Activated CD8-positive, alpha-beta memory T cell treated with anti-CD3 and anti-CD28 coated beads, Interleukin-2, amount 50 U/mL, for 48 hours (primary cell): ENCODE results near the gene PAIP2.

Source experiments
- DNase-seq: peaks from one replicate; pipeline ENCODE4 v3.0.0-alpha.2; 2020

Gene PAIP2

DNA sequence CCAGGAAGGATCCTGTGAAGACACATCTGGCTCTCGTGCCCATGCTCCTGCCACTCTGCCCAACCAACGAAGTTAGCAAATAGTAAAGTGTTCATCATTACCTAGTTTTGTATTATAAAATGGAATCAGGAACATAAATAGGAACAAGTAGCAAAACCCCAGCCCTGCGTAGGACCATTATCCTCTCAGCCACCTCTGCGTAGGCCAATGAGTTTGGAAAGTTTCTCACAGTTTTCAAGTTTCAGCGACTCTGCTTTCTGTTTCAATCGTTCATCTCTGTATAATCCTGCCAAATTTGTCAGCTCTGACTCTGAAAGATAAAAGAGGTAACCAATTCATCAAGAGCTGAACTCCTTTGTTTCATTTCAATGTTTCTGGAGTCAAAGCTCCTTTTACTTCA, 72.3 kb downstream of the PAIP2 start:
- no peak for DNase-seq

DNA sequence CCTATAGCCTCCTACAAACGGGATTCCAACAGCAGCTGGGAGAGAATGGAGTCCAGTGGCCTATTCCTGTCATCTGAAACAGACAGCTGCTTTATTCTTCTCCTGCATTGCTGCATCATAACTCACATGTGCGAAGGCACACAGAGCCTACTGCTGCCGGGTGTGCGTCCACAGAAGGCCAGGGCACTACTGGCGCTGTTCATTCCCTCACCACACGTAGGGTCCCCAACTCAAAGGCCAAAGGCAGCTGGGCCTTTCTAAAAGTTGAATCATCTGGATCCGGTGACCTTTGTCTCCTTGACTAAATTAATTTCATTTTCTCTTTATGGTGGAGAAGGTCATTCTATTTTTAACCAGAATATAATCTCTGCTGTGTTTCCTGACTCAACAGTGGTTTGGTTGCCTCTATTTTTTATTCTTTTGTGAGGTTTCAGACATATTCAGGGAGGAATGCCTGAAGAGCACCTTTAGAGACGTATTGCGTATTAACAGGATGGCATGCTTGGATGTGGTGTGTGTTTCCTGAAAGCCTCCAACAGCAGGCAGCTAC, 73.0 kb downstream of the PAIP2 start:
- DNase-seq, result no peak

DNA sequence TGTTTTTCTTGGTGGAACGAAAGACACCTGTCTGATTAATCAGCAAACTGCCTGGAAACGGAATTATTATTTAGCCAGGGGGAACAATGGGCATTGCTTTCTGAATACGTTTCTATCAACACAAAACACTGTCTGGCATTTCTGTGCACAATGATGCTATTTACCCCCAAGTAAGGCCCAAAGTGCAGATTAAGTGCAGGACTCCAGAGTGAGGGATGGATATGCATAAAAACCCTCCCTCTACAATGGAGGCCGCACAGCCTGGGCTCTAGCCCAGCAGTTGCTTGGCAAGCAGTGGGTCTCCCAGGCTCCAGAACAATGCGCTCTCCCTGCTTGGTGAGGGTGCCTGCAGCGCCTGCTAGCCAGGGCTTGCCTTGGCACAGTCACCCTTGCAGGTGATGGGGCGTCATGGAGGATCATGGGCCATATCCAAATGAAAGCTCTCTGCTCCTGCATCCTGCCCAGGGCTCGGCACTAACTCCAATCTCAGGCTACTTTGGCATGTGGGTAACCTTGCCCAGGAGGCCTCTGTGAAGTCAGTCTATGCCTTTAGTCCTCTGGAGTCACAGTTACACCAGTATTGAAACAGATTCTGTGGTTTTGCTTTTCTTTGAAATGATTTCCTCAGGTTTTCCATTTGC, 73.7 kb downstream of the PAIP2 start:
- peak; percentile 74 for DNase-seq

DNA sequence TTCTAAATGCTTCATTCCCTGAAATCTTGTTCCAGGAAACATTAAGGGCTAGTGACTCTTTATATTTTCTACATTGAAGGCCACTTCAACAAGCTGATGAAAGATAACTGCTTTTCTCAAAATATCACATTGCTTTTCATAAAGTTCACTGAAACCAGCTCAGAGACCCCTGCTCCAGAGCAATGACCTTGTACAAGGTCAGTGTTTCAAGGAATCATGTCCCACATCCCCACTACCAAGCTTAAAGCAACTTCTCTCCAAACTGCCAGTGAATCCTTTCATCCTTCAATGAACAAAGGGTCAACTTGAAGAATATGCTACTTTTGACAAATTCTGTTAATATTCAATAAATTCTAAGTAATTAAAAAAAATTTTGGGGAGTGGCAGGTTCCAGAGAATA, 74.2 kb downstream of the PAIP2 start:
- no peak for DNase-seq

DNA sequence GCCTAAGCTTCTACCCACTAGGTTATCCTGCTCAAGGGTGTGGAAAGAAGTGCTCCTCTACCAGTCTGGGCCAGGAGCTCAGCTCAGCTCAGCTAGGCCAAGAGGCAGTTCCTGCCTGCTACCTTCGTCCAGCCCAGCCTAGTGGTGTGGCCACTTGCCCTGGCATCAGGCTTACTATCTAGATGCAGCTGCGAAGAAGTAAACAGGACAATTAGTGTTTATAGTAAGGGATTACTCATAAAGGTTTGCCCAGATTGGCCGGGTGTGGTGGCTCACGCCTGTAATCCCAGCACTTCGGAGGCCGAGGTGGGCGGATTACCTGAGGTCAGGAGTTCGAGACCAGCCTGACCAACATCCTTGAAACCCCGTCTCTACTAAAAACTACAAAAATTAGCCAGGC, 75.0 kb downstream of the PAIP2 start:
- no peak for DNase-seq

DNA sequence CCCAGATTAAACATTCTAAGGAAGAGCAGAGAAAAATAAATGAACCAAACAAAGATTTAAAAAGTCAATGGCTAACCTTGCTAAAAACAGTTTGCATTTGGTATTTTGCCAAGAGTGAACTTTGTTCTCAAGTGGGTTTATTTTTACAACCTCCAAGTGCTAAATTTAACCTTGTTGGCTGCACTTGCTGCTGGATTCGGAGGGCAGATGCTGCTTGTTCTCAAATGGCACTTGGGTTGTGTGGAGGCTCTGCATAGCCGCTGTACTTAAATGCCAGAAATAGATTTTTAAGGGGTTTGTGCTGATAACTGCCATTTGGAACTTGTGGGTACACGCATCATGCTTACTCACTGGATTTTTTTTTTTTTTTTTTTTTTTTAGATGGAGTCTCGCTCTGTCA, 75.6 kb downstream of the PAIP2 start:
- DNase-seq, result no peak

DNA sequence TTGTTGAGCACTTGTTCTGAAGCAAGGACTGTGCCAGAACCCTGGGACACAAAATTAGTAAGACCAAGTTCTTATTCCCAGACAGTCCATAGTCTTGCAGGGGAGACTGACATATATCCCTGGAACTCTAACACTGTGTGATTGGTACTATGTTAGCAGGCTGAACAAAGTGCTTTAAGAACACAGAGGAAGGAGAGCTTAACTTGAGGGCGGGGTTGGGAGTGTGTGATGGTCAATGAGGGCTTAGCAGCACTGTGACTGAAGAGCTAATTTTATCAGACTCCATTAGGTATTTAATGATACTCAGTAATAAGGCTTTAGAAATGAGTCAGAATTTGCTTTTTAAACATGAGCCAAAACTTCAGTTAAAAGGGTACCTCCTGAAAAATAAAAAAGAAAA, 77.1 kb downstream of the PAIP2 start:
- DNase-seq, result no peak
